ENCODE data around the gene ZNF219.
"Not testable (repeated sequence)": the region's sequence is repeated elsewhere in the genome, so short reads cannot be mapped to it uniquely, and the experiment has no call there.

The ZNF219 gene

DNA sequence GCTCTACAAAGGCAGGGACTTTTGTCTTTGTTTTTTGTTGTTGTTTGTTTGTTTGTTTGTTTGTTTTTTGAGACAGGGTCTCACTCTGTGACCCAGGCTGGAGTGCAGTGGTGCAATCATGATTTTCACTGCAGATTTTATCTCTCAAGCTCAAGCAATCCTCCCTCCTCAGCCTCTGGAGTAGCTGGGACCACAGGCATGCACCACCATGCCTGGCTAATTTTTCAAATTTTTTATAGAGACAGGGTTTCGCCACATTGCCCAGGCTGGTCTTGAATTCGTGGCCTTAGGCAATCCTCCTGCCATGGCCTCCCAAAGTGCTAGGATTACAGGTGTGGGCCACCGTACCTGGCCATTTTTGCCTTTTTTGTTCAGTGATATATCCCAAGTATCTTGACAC is 57.5 kb downstream of the ZNF219 start:
- DNase-seq: not testable (repeated sequence)

GRCh38 chr14:21040370-21040925 is 58.0 kb downstream of the ZNF219 start:
- DNase-seq: no peak
